MM.1S (cell line): ENCODE measurements around the gene IMMP2L.

ENCODE experiments used
- EZH2 ChIP-seq: fragments of 300-600 bp; sonication (generic); optimal IDR thresholded peaks from 2 replicates; pipeline ENCODE3; 2017; ENCODE audit warnings: low read depth, mild to moderate bottlenecking, antibody characterized with exemption, low read length, mixed read lengths
- EZH2phosphoT487 ChIP-seq: fragments of 300-600 bp; sonication (generic); IDR thresholded peaks from 2 replicates; pipeline ENCODE4 v1.6.1; 2018; ENCODE audit warnings: antibody characterized with exemption, low read length
- TF ChIP-seq, protein P1 (sequence below): fragments of 300-600 bp; sonication (generic); IDR thresholded peaks from 2 replicates; pipeline ENCODE4 v1.5.1; 2016; ENCODE audit warnings: antibody characterized with exemption, low read length, mixed read lengths

DNA sequence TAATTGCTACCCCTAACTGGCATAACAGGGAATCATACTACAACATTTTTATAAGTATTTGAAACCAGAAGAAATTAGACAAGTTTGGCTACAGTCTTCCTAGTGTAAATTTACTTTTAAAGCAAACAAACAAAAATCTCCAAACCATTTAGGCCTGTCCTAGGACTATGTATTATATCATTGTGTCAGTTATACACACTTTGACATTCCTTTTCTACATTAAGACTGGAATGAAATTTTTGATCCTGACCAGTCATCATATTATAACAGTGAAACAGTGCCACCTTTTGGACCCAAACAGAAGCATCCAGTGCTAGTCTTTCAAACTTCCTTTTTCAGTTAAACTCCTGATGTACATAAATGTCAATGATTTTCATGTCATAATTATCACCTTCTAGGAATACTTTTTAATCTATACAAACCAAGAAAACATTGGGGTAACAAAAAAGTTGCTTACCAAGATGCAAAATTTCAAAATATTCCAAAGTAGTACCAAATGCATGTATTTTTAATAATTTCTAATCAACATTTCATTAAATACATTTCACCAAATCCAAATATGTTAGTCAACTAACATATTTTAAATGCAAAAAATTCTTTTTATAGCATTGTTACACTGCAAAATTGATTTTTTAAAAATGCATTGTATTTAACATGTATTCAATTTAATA is 75.7 kb downstream of the IMMP2L start:
- TF ChIP-seq, protein P1, sequence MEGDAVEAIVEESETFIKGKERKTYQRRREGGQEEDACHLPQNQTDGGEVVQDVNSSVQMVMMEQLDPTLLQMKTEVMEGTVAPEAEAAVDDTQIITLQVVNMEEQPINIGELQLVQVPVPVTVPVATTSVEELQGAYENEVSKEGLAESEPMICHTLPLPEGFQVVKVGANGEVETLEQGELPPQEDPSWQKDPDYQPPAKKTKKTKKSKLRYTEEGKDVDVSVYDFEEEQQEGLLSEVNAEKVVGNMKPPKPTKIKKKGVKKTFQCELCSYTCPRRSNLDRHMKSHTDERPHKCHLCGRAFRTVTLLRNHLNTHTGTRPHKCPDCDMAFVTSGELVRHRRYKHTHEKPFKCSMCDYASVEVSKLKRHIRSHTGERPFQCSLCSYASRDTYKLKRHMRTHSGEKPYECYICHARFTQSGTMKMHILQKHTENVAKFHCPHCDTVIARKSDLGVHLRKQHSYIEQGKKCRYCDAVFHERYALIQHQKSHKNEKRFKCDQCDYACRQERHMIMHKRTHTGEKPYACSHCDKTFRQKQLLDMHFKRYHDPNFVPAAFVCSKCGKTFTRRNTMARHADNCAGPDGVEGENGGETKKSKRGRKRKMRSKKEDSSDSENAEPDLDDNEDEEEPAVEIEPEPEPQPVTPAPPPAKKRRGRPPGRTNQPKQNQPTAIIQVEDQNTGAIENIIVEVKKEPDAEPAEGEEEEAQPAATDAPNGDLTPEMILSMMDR = peak; percentile 88
- TF ChIP-seq EZH2 (no peak), EZH2phosphoT487 (no peak)
